GM18508 (cell line): Measurements from ENCODE around the gene CCR7.
"Not testable (repeated sequence)": the region's sequence is repeated elsewhere in the genome, so short reads cannot be mapped to it uniquely, and the experiment has no call there.

Source experiments
- ATAC-seq: cut with Tn5 transposase; IDR thresholded peaks from one replicate; pipeline ENCODE4 v1.9.1; 2021; ENCODE audit warnings: moderate number of reproducible peaks; ENCODE audit not compliant: insufficient read depth, unreplicated experiment

CCR7 gene

GRCh38 chr17:40552806-40553693, 12.2 kb downstream of the CCR7 start:
- ATAC-seq: no peak

- ATAC-seq: no peak
These were observed 13.1 kb downstream of the CCR7 start for GRCh38 chr17:40551879-40552768.

DNA sequence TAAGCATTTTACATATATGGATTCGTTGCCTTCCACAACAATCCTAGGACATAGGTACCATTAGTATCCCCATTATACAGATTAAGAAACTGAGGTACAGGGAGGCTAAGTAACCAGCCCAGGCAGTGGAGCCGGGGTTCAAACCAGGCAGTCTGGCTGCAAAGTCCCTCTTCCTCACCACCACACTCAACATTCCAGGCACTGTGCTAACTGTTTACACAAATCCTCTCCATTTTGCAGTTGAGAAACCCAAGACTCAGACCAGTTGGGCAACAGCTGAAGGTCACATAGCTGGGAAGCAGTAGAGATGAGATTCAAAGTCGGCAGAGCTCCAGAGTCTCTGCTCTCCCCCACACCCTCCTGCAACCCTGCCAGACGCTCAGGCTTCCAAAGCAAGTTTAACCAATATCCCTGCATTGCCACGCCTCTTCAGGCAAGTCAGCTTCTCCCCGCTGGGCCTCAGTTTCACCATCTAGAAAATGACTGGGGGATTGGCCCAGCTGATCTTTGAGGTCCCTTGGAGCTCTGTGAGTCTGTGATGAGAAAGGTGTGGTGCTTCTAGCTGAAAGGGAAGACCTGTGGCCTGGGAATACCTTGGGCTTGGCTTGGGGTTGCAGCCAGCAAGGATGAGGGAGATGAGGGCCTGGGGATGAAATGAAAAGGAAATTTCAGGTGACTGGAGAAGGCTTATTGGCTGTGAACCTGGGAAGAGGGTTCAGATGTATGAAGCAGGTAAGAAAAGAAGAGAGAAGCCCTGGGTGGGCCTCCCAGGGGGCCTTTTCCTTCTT, 14.0 kb downstream of the CCR7 start:
- no peak for ATAC-seq

DNA sequence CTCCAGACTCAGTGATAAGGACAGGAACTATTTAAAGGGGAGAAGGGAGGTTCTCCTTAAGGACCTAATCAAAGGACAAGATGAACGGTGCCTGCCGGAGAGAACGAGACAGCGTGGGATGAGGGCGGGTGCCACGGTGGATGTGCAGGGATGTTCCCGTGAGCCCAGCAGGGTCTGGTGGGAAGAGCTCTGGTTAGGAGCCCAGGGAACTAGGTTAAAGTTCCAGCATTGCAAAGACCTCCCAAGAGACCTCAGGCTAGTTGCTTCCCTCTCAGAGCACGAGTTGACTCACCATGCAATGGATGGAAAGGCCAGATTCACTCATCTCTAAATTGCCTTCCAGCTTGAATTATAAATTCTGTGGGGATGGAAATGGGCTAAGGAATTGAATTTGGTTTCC, 14.7 kb downstream of the CCR7 start:
- no peak for ATAC-seq

DNA sequence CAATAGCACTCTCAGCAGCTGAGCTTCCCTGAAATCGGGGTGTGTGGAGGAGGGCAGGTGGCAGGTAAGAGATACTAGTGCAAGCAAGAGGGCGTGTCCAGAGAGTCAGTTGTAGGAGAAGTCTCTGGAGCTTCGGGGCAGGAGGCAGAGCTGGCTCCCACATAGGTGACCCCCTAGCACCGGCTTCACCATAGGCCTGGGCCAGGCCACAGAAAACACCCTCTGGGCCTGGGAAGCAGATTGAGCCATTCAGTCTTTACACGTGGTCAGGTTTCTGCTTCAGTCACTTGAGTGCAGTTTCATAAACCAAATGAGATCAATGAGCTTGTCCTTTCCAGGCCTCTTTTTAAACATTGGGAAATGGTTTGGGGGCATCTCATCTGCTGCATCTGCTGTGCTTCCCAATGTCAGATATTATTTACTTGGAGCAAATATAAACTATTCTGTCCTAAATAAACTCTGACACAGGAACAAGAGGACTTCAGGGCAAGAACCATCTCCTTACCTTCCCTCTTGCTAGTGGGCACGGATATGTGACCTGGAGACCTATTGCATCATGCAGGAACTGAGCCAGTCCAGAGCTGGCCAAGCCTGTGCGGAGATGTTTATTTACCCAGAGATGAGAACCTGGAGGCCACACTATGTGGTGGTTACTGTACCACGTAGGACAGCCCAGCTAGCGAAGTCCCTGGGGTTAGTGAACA, 16.1 kb downstream of the CCR7 start:
- no peak for ATAC-seq

- ATAC-seq: no peak
These were observed 16.7 kb downstream of the CCR7 start for GRCh38 chr17:40548491-40548981.

DNA sequence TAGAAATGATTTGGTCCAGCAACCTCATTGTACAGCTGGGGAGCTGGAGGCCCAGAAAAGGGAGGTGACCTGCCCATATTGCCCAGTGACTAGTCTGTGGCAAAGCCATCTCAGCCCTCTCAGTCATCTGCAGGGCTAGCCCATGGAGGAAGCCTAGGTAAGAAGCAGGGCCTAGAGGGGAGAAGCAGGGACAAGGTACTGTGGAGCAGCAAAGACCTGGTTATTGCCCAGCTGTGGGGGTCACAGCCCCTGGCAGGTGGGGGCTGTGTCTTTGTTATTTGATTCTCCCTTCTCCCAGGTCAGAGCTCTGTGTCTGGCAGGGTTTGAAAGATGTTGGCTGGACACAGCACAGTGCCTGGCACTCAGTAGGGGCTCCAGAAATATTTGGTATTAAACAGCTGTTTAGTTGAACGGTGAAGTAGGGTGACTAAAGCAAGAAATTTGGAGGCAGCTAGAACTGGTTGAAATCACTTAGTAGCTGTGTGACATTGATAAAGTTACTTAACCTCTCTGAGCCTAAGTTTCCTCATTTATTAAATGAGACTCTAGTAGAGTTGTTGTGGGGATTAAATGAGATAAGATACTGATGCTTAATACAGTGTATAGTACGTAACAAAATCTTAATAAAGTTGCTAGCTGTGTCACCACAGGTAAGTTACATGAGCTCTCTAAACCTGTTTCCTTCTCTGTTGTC, 17.3 kb downstream of the CCR7 start:
- ATAC-seq: no peak

DNA sequence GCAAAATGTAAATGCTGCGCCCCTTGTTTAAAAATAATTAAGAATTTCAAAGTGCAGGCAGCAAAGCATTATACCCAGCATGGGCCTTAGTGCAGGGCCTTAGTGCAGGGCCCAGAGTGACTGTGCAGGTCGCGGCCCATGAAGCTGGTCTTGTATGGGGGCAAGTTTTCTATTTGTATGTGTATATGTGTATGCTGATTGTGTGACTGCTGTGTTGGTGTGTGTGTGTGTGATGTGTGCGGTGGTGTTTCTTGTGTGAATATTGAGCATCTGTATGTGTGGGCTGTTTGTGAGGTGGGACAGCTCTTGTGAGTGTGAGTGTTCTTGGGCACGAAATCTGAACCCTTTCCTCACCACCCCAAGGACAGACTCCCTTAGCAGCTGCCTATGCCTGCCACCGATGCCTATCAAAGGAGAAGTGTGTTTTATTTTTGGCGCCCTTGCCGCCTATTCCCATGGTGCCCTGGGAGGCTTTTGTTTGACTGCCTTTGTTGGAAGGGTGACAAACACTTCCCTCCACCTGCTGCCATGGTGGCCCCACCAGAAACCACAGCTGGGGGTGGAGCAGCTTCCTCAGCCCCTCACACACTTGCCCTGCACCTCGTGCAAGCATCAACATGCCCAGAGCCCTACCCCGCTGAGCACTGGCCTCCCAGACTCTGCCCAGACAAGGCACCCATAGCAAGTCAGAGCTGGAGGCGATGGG, 18.0 kb downstream of the CCR7 start:
- ATAC-seq: no peak

DNA sequence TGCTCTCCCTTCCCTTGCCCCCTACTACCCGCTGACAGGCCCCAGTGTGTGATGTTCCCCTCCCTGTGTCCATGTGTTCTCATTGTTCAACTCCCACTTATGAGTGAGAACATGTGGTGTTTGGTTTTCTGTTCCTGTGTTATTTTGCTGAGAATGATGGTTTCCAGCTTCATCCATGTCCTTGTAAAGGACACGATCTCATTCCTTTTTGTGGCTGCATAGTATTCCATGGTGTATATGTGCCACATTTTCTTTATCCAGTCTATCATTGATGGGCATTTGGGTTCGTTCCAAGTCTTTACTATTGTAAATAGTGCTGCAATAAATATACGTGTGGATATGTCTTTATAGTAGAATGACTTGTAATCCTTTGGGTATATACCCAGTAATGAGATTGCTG, 18.8 kb downstream of the CCR7 start:
- not testable (repeated sequence) for ATAC-seq

DNA sequence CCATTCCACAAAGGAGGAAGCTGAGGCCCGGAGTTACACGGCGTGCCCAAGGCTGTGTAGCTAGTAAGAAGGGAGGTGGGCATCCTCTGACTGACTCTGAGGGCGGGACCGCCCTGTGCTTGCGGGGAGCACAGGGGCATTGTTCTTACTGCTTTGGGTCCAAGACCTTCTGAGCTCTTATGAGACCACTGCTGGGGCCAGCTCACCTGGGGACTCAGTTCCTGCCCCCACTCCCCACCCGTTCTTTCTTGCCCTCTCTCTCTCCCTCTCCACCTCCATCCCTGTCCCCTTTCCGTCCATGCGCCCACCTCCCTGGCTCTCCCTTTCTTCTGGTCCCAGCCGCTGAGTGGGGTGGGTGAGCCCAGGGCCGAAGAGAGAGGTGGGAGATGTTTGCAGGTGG, 19.6 kb downstream of the CCR7 start:
- ATAC-seq: no peak

- no peak for ATAC-seq
These were observed 22.5 kb downstream of the CCR7 start for GRCh38 chr17:40542558-40543411.

DNA sequence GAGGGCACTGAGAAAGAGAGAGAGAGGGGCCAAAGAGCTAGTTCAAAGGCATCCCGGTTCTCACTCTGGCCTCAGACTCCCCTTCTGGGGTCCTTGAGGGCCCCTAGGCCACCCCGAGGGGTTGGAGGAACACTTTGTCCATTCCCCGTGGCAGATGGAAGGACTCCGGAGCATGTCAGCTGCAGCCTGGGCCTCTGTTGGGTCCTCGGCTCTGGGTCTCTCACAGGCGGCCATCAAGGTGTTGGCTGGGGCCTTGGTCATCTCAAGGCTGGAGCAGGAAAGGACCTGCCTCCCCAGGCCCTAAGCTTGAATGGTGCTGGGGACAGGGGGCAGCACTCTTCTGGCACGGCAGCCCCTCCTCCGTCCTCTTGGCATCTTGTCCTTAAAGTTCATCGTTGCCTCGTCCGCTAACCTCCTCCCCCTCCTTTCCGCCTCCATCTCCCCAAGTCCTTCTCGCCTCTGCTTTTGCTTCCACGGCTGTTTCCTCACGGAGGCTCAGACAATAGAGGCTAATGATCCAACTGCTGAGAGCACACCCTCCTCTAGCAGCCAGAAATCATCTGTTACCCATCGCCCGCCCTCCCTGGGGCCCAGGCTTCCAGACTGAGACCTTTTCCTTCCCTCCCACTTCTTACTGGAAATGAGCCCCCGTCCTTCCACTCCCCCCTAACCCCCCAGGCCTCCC, 23.3 kb downstream of the CCR7 start:
- no peak for ATAC-seq

- ATAC-seq: no peak
These were observed 24.0 kb downstream of the CCR7 start for GRCh38 chr17:40541060-40541872.

- no peak for ATAC-seq
These were observed 24.8 kb downstream of the CCR7 start for GRCh38 chr17:40540448-40540847.

DNA sequence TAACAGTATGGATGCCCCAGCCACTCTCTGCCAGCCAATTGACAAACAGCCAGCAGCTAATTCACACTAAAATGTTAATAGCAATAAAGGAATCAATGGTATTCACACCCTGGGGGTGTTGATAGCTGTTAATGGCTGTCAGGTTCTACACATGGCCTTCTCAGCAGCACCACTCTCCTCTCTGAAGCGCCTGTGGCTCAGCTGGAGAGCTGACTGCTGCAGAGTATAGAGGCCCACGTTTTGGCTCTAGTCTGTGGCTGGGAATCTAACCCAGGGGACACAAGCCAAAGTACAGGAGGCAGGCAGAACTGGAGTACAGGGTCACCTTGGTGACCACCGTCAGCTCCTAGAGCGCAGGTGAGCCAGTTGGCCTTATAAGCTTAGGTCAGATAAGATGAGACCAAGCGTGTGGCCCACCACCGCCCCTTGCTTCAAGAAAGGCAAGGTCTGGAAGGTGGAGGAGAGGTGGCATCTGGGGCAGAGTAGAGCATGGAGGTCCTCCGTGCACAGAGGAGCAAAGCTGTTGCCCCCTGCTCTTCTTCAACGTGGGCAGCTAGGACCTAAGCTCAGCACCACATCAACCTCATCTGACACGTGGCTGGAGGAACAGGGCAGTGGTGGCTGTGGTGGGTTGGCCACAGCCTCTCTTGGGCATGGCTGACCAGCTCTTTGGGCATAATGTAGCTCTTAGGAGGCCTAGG, 25.4 kb downstream of the CCR7 start:
- no peak for ATAC-seq
